SJSA1 (cell line): ENCODE results near the gene ENPP7. TPM values are rescaled to one million over a fixed set of nuclear protein-coding genes. Genes with fewer than 3 reads are reported as not detected.

Experiments used
- DNase-seq, 2 experiments: peaks; one replicate each; pipeline ENCODE4 v3.0.0-alpha.2; 2015 to 2020; ENCODE audit warnings: low spot score in 2 of 2, low read depth in 1 of 2
- H3K27ac ChIP-seq: fragments of 250-450 bp; sonication (Bioruptor Pico); 2 replicates; pipeline ENCODE4 v1.5.1; 2020; ENCODE audit warnings: mild to moderate bottlenecking, moderate library complexity
- H3K27me3 ChIP-seq: fragments of 250-450 bp; sonication (Bioruptor Pico); replicated peaks from 2 replicates; pipeline ENCODE4 v1.5.1; 2020; ENCODE audit warnings: mild to moderate bottlenecking, moderate library complexity
- H3K36me3 ChIP-seq: fragments of 250-450 bp; sonication (Bioruptor Pico); 2 replicates; pipeline ENCODE4 v1.5.1; 2020; ENCODE audit warnings: mild to moderate bottlenecking
- H3K4me1 ChIP-seq: fragments of 250-450 bp; sonication (Bioruptor Pico); replicated peaks from 2 replicates; pipeline ENCODE4 v1.6.1; 2021; ENCODE audit warnings: mild to moderate bottlenecking
- H3K4me3 ChIP-seq: fragments of 250-450 bp; sonication (Bioruptor Pico); 2 replicates; pipeline ENCODE4 v1.5.1; 2020; ENCODE audit warnings: mild to moderate bottlenecking
- H3K9me3 ChIP-seq: fragments of 250-450 bp; sonication (Bioruptor Pico); replicated peaks from 2 replicates; pipeline ENCODE4 v1.5.1; 2020; ENCODE audit warnings: mild to moderate bottlenecking
- total RNA-seq: library from RNA; depleted of rRNA; stranded (reverse); fragments of >200 nt; shearing (Covaris generic); gene quantifications from 2 replicates; pipeline ENCODE4 v1.2.3, GENCODE V29; 2014; rRNA removed

ENPP7 gene
- total RNA-seq, 1 experiment from 2014 or later = not detected

GRCh38 chr17:79788455-79788854 is 57.7 kb downstream of the ENPP7 start:
- no peak overlapping the region for H3K27ac ChIP-seq

GRCh38 chr17:79788989-79789942 is 58.5 kb downstream of the ENPP7 start:
- Histone ChIP-seq H3K4me3 (peak overlapping the region; percentile 2; the same call in 1 of the 2 replicates), H3K27me3 (no peaks in the 10 kb centered on the region), H3K27ac (no peak overlapping the region)

More at GRCh38 chr17:79788455-79788854, 57.7 kb downstream of the ENPP7 start:
- H3K27me3 ChIP-seq = no peaks in the 10 kb centered on the region
- H3K36me3 ChIP-seq = peaks cover 19% of the 10 kb centered on the region
- H3K4me3 ChIP-seq = no peak overlapping the region
- peaks cover 25% of the 10 kb centered on the region for H3K4me1 ChIP-seq
- 0 out of 2 replicates have a peak, but pooled peaks cover 3% of the 10 kb centered on the region for H3K9me3 ChIP-seq
- no peak for DNase-seq

GRCh38 chr17:79789943-79790804 is 59.4 kb downstream of the ENPP7 start:
- Histone ChIP-seq H3K4me1 (peaks cover 41% of the 10 kb centered on the region), H3K27ac (no peak overlapping the region), H3K36me3 (peaks cover 10% of the 10 kb centered on the region), H3K27me3 (no peaks in the 10 kb centered on the region), H3K4me3 (peak overlapping the region; percentile 2; the same call in 1 of the 2 replicates), H3K9me3 (0 out of 2 replicates have a peak, but pooled peaks cover 3% of the 10 kb centered on the region)
- peak in 1 of 2 experiments; percentile 70 for DNase-seq

More at GRCh38 chr17:79788989-79789942, 58.5 kb downstream of the ENPP7 start:
- 0 out of 2 replicates have a peak, but pooled peaks cover 3% of the 10 kb centered on the region for H3K9me3 ChIP-seq
- H3K36me3 ChIP-seq = peaks cover 11% of the 10 kb centered on the region
- H3K4me1 ChIP-seq = peaks cover 32% of the 10 kb centered on the region
- DNase-seq = no peak

- Histone ChIP-seq H3K27ac (no peak overlapping the region), H3K9me3 (0 out of 2 replicates have a peak, but pooled peaks cover 3% of the 10 kb centered on the region), H3K27me3 (no peaks in the 10 kb centered on the region), H3K36me3 (peaks cover 14% of the 10 kb centered on the region), H3K4me3 (no peak overlapping the region), H3K4me1 (peaks cover 47% of the 10 kb centered on the region)
- DNase-seq = no peak
Measured at GRCh38 chr17:79790805-79791734, 60.3 kb downstream of the ENPP7 start.

- H3K4me1 ChIP-seq = peaks cover 50% of the 10 kb centered on the region
- no peak for DNase-seq
- peaks cover 21% of the 10 kb centered on the region for H3K36me3 ChIP-seq
- H3K4me3 ChIP-seq = no peak overlapping the region
- no peaks in the 10 kb centered on the region for H3K27me3 ChIP-seq
- no peak overlapping the region for H3K27ac ChIP-seq
- 0 out of 2 replicates have a peak, but pooled peaks cover 3% of the 10 kb centered on the region for H3K9me3 ChIP-seq
Measured at GRCh38 chr17:79791735-79792161, 61.0 kb downstream of the ENPP7 start.

Other genes starting within 250 kb of the ENPP7 start
- gene RBFOX3, start 119.9 kb upstream of the ENPP7 start, total RNA-seq = not detected in 2 replicates
- gene CBX2, start 47.2 kb downstream of the ENPP7 start, total RNA-seq = 13.6 and 16.7 TPM in 2 replicates
- gene CBX8, start 66.1 kb downstream of the ENPP7 start, total RNA-seq = 9.0 and 21.0 TPM in 2 replicates
- 52.1 and 53.3 TPM in 2 replicates for gene CBX4, start 108.5 kb downstream of the ENPP7 start, total RNA-seq